Activated T-cell treated with anti-CD3 and anti-CD28 coated beads for 24 hours (primary cell): ENCODE data around the gene NOC2L.
"Not testable (repeated sequence)": the region's sequence is repeated elsewhere in the genome, so short reads cannot be mapped to it uniquely, and the experiment has no call there.

ENCODE experiments used
- DNase-seq: peaks from one replicate; pipeline ENCODE4 v3.0.0-alpha.2; 2020; ENCODE audit warnings: low read depth

The NOC2L gene

GRCh38 chr1:903305-903704, 55.8 kb downstream of the NOC2L start:
- no peak for DNase-seq

- DNase-seq, result no peak
These were observed 56.3 kb downstream of the NOC2L start for GRCh38 chr1:902802-903201.

DNA sequence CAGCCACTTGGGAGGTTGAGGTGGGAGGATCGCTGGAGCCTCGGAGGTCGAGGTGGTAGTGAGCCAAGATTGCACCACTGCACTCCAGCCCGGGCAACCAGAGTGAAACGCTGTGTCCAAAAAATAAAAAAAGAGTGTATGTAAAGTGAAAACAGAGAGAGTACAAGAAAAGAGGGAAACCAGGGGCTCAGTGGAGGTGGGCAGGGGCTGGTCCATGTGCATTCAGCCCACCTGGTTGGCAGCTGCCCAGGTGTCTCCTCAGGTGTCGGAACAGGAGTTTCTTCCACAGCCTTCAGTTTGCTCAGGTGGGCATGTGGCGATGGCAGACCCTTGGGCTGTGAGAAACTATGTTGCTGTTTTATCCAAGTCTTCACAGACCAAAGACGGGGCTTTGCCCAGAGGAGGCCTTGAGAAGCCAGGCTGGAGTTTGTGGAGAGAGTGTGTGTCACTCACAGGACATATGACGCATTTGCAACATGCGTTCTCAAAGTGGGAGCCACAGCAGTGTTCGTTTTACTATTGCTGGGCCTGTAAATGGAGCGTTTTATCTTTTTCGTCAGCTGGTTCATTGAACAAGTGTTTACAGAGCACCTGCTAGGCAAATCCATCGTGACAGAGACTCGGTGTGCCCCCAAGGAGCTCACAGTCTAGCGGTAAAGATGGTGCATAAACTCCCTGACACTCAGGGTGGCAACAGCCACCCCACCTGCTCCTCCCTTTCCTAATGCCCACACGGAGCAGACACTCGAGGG, 57.8 kb downstream of the NOC2L start:
- DNase-seq, result no peak

- DNase-seq, result no peak
These were observed 59.3 kb downstream of the NOC2L start for GRCh38 chr1:899636-900317.

GRCh38 chr1:897951-898350, 61.1 kb downstream of the NOC2L start:
- not testable (repeated sequence) for DNase-seq

DNA sequence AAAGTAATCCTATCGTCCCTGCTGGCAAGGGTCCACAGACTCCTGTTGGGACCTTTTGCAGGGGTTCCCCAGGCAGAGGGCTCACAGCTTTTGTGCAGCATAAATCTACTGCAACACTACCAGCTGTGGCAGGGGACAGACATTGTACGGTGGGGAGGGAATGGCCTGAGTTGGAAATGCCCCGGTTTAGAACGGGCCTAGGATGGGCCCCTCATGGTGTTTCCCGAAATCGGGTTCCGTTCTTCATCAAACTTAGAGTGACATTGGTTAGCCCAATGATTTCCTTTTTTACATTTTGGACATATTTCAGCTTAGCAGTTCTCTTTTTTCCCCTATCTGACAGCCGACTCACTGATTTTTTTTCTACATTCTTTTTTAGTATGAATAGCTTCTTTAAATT, 61.8 kb downstream of the NOC2L start:
- no peak for DNase-seq
